H9 (cell line): ENCODE measurements around the gene PHETA1. TPM values are rescaled to one million over a fixed set of nuclear protein-coding genes. Genes with fewer than 3 reads are reported as not detected.

ENCODE experiments used
- DNase-seq: peaks from one replicate; pipeline ENCODE4 v3.0.0-alpha.2; 2017
- H2AFZ ChIP-seq: one replicate; pipeline ENCODE4 v1.6.1; 2013; ENCODE audit warnings: mild to moderate bottlenecking, low read length, control low read depth, moderate library complexity
- H2AK5ac ChIP-seq: 2 replicates; pipeline ENCODE4 v1.6.1; 2013; ENCODE audit warnings: low read length, control low read depth, mixed read lengths; ENCODE audit not compliant: insufficient read length
- H2BK120ac ChIP-seq: one replicate; pipeline ENCODE4 v1.6.1; 2013; ENCODE audit warnings: low read depth, mild to moderate bottlenecking, low read length, control low read depth, inconsistent platforms; ENCODE audit not compliant: poor library complexity, severe bottlenecking
- H2BK12ac ChIP-seq: 2 replicates; pipeline ENCODE4 v1.6.1; 2013; ENCODE audit warnings: low read length, control low read depth, mixed read lengths, low read depth; ENCODE audit not compliant: insufficient read length
- H2BK15ac ChIP-seq: 2 replicates; pipeline ENCODE4 v1.6.1; 2013; ENCODE audit warnings: low read depth, low read length, control low read depth
- H2BK20ac ChIP-seq: one replicate; pipeline ENCODE4 v1.6.1; 2013; ENCODE audit warnings: low read depth, mild to moderate bottlenecking, low read length, control low read depth, inconsistent platforms; ENCODE audit not compliant: poor library complexity, severe bottlenecking
- H2BK5ac ChIP-seq: 2 replicates; pipeline ENCODE4 v1.6.1; 2013; ENCODE audit warnings: low read length, control low read depth, mixed read lengths; ENCODE audit not compliant: insufficient read length
- H3K14ac ChIP-seq: 2 replicates; pipeline ENCODE4 v1.6.1; 2013; ENCODE audit warnings: low read length, control low read depth; ENCODE audit not compliant: insufficient read depth
- H3K18ac ChIP-seq: 2 replicates; pipeline ENCODE4 v1.6.1; 2013; ENCODE audit warnings: low read depth, mild to moderate bottlenecking, mixed read lengths, low read length, control low read depth; ENCODE audit not compliant: insufficient read length
- H3K23ac ChIP-seq: 2 replicates; pipeline ENCODE4 v1.6.1; 2013; ENCODE audit warnings: low read length, control low read depth, mixed read lengths, low read depth; ENCODE audit not compliant: insufficient read length
- H3K23me2 ChIP-seq: 2 replicates; pipeline ENCODE4 v1.6.1; 2013; ENCODE audit warnings: low read depth, mild to moderate bottlenecking, mixed read lengths, low read length, control low read depth; ENCODE audit not compliant: insufficient read length, poor library complexity, severe bottlenecking
- H3K27ac ChIP-seq: 2 replicates; pipeline ENCODE4 v1.5.1; 2013; ENCODE audit warnings: low read length, control low read depth, mixed read lengths, low read depth; ENCODE audit not compliant: insufficient read length
- H3K27me3 ChIP-seq: 2 replicates; pipeline ENCODE4 v1.6.1; 2013; ENCODE audit warnings: low read length, control low read depth, inconsistent platforms; ENCODE audit not compliant: insufficient read depth
- H3K4ac ChIP-seq: 2 replicates; pipeline ENCODE4 v1.6.1; 2013; ENCODE audit warnings: low read depth, mild to moderate bottlenecking, control low read depth, inconsistent platforms, low read length, moderate library complexity
- H3K4me1 ChIP-seq: 2 replicates; pipeline ENCODE4 v1.6.1; 2013; ENCODE audit warnings: low read length, control low read depth, inconsistent platforms; ENCODE audit not compliant: insufficient read depth
- H3K4me2 ChIP-seq: 2 replicates; pipeline ENCODE4 v1.6.1; 2013; ENCODE audit warnings: low read length, control low read depth, mixed read lengths; ENCODE audit not compliant: insufficient read length, insufficient read depth
- H3K56ac ChIP-seq: 2 replicates; pipeline ENCODE4 v1.6.1; 2013; ENCODE audit warnings: low read depth, mild to moderate bottlenecking, mixed read lengths, low read length, control low read depth; ENCODE audit not compliant: insufficient read length
- H3K79me1 ChIP-seq: 2 replicates; pipeline ENCODE4 v1.6.1; 2013; ENCODE audit warnings: low read depth, mild to moderate bottlenecking, moderate library complexity, low read length, control low read depth, inconsistent platforms; ENCODE audit not compliant: insufficient read depth, poor library complexity, severe bottlenecking
- H3K79me2 ChIP-seq: 2 replicates; pipeline ENCODE4 v1.6.1; 2013; ENCODE audit warnings: low read length, control low read depth, inconsistent platforms; ENCODE audit not compliant: insufficient read depth
- H3K9ac ChIP-seq: 2 replicates; pipeline ENCODE4 v1.6.1; 2013; ENCODE audit warnings: low read length, control low read depth, mixed read lengths; ENCODE audit not compliant: insufficient read length; ENCODE audit errors: extremely low read depth
- H3K9me3 ChIP-seq: one replicate; pipeline ENCODE4 v1.6.1; 2013; ENCODE audit warnings: low read depth, low read length, inconsistent platforms; ENCODE audit not compliant: control insufficient read depth
- H3T11ph ChIP-seq: one replicate; pipeline ENCODE4 v1.6.1; 2013; ENCODE audit warnings: mild to moderate bottlenecking, low read length, control low read depth, inconsistent platforms
- H4K20me1 ChIP-seq: one replicate; pipeline ENCODE4 v1.6.1; 2013; ENCODE audit not compliant: control insufficient read depth, insufficient read length, insufficient read depth
- H4K5ac ChIP-seq: 2 replicates; pipeline ENCODE4 v1.6.1; 2013; ENCODE audit warnings: low read depth, mild to moderate bottlenecking, mixed read lengths, low read length, control low read depth; ENCODE audit not compliant: insufficient read length
- H4K8ac ChIP-seq: replicated peaks from 2 replicates; pipeline ENCODE4 v1.6.1; 2013; ENCODE audit warnings: low read length, control low read depth, mixed read lengths, low read depth; ENCODE audit not compliant: insufficient read length
- H4K91ac ChIP-seq: 2 replicates; pipeline ENCODE4 v1.6.1; 2013; ENCODE audit warnings: low read depth, mild to moderate bottlenecking, moderate library complexity, mixed read lengths, low read length, control low read depth; ENCODE audit not compliant: insufficient read length
- H3K27ac Mint-ChIP-seq, 3 experiments: 2 replicates in 2 of 3; 3 replicates in 1 of 3; pipeline ENCODE4 v1.8.0; 2020 to 2021; ENCODE audit warnings: mixed read lengths in 3 of 3, mild to moderate bottlenecking in 1 of 3, moderate library complexity in 1 of 3
- H3K27me3 Mint-ChIP-seq: 2 replicates; pipeline ENCODE4 v1.8.0; 2021; ENCODE audit warnings: low read depth, mild to moderate bottlenecking, moderate library complexity, mixed read lengths
- H3K36me3 Mint-ChIP-seq, 3 experiments: 2 replicates in 2 of 3; 3 replicates in 1 of 3; pipeline ENCODE4 v1.8.0; 2020 to 2021; ENCODE audit warnings: low read depth in 3 of 3, mixed read lengths in 3 of 3; ENCODE audit not compliant: insufficient read depth in 1 of 3
- H3K4me1 Mint-ChIP-seq, 2 experiments: 2 replicates each; pipeline ENCODE4 v1.8.0; 2020; ENCODE audit warnings: mixed read lengths in 2 of 2
- H3K4me3 Mint-ChIP-seq, 2 experiments: 2 replicates in 1 of 2; 3 replicates in 1 of 2; pipeline ENCODE4 v1.8.0; 2020 to 2021; ENCODE audit warnings: mild to moderate bottlenecking in 2 of 2, mixed read lengths in 2 of 2, moderate library complexity in 1 of 2
- H3K9me3 Mint-ChIP-seq, 2 experiments: 2 replicates in 1 of 2; 3 replicates in 1 of 2; pipeline ENCODE4 v1.8.0; 2020; ENCODE audit warnings: mild to moderate bottlenecking in 2 of 2, mixed read lengths in 2 of 2, moderate library complexity in 1 of 2
- CTCF ChIP-seq: fragments of 200-600 bp; sonication (generic); conservative IDR thresholded peaks from 3 replicates; pipeline ENCODE4 v1.8.0; 2021; ENCODE audit warnings: antibody characterized with exemption, mild to moderate bottlenecking
- WGBS: extraction: QIAGEN DNeasy Blood & Tissue Kit; methylation state at CpG from one replicate; pipeline ENCODE4 v1.1.7; 2013; ENCODE audit warnings: missing lambda C conversion rate, low lambda C conversion rate, mixed read lengths; ENCODE audit not compliant: insufficient read length; ENCODE audit errors: extremely low coverage; 5-methylcytosine and 5-hydroxymethylcytosine counted together
- total RNA-seq: library from RNA; stranded (reverse); gene quantifications from 2 replicates; pipeline ENCODE4 v1.2.1, GENCODE V29; 2021

PHETA1 gene
- total RNA-seq, 1 experiment from 2014 or later = 13.1 TPM

DNA sequence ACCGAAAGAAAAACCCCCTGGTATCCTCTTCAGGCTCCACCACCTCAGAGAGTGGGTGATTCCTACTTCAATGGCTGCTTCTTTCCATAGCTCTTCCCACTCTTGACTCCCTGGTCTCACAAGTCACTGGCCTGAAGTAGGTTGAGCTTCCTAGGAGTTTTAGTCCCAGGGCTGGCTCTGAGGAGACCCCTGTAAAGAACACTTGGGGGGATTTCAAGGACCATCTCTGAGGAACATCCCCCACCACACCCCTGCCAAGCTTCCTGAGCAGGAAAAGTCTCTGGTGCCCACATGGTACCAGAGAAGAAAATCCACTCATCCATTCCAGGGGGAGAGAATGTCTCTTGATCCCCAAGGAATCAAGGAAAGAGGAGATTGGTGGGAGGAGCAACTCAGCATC, 25.7 kb downstream of the PHETA1 start:
- Histone ChIP-seq H3K27ac (no peak overlapping the region), H3K23me2 (no peaks in the 10 kb centered on the region), H3K23ac (no peak overlapping the region), H3K4me1 (peaks cover 2% of the 10 kb centered on the region; the same call in 1 of the 2 replicates), H4K8ac (no peak overlapping the region), H2BK5ac (no peak overlapping the region), H3K27me3 (no peaks in the 10 kb centered on the region), H3K18ac (no peak overlapping the region), H2AFZ (no peak overlapping the region), H2AK5ac (no peak overlapping the region), H3K79me2 (no peaks in the 10 kb centered on the region), H2BK12ac (no peak overlapping the region), H3K4ac (no peak overlapping the region), H3K56ac (no peak overlapping the region), H3K14ac (no peak overlapping the region), H2BK120ac (no peak overlapping the region), H3K79me1 (no peaks in the 10 kb centered on the region), H4K20me1 (no peaks in the 10 kb centered on the region), H3K4me2 (no peak overlapping the region), H4K91ac (no peak overlapping the region), H2BK20ac (no peak overlapping the region), H3K9me3 (peaks cover 5% of the 10 kb centered on the region), H3K9ac (no peak overlapping the region), H4K5ac (no peak overlapping the region), H3T11ph (no peak overlapping the region), H2BK15ac (no peak overlapping the region)
- TF ChIP-seq CTCF = no peak
- no CpG with 5 or more reads among the region's 1 CpG for WGBS
- Mint-ChIP-seq H3K36me3 (peaks cover 10 to 17% (median 11%) of the 10 kb centered on the region in 3 experiments), H3K27ac (no peak overlapping the region; a peak in 1 of 7 replicates), H3K4me3 (no peak overlapping the region), H3K4me1 (peaks cover 6% of the 10 kb centered on the region in 2 experiments), H3K27me3 (no peaks in the 10 kb centered on the region), H3K9me3 (peaks cover 10 to 12% of the 10 kb centered on the region in 2 experiments)
- DNase-seq = no peak
